Psoas muscle (tissue), 8 donors: ENCODE measurements around the gene CAPRIN1. TPM values are rescaled to one million over a fixed set of nuclear protein-coding genes. Genes with fewer than 3 reads are reported as not detected.

ENCODE experiments used
- ATAC-seq, 4 donors: fragments of 200-7000 bp; cut with Tn5 transposase; one replicate each; pipeline ENCODE4 v1.9.1; 2020; ENCODE audit warnings: moderate library complexity in 3 of 4, mild to moderate bottlenecking in 2 of 4
- DNase-seq, 2 donors: peaks; one replicate each; pipeline ENCODE4 v3.0.0-alpha.2; 2020
- H3K27ac ChIP-seq: fragments of 200-600 bp; one replicate; pipeline ENCODE4 v1.8.0; 2022
- H3K27me3 ChIP-seq, 3 donors: fragments of 200-600 bp in 1 of 3; one replicate each; pipeline versions ENCODE4 v1.6.1 to v1.8.0; 2013 to 2022; ENCODE audit warnings: low read length in 2 of 3, mild to moderate bottlenecking in 2 of 3, moderate library complexity in 1 of 3; ENCODE audit not compliant: insufficient read depth in 3 of 3
- H3K36me3 ChIP-seq, 2 donors: fragments of 200-600 bp in 1 of 2; one replicate each; pipeline versions ENCODE4 v1.6.1 to v1.8.0; 2013 to 2022; ENCODE audit warnings: low read depth in 1 of 2, mild to moderate bottlenecking in 1 of 2, moderate library complexity in 1 of 2; ENCODE audit not compliant: insufficient read depth in 1 of 2
- H3K4me1 ChIP-seq: fragments of 200-600 bp; one replicate; pipeline ENCODE4 v1.8.0; 2022
- H3K4me3 ChIP-seq: fragments of 200-600 bp; one replicate; pipeline ENCODE4 v1.8.0; 2022; ENCODE audit warnings: mild to moderate bottlenecking
- H3K9me3 ChIP-seq: fragments of 200-600 bp; one replicate; pipeline ENCODE4 v1.8.0; 2022
- CTCF ChIP-seq: fragments of 200-600 bp; IDR thresholded peaks from one replicate; pipeline ENCODE4 v1.8.0; 2022; ENCODE audit warnings: antibody characterized with exemption
- WGBS, 3 donors: extraction: QIAGEN DNeasy Blood & Tissue Kit; methylation state at CpG; one replicate each; pipeline versions ENCODE4 v1.1.6 to v1.1.7; 2013; 5-methylcytosine and 5-hydroxymethylcytosine counted together
- intact Hi-C, 2 donors: fragments of 100-400 bp; cut with DNase I; formaldehyde crosslinking; loops; one replicate each; pipeline versions ENCODE4 v1.11.0 to v1.14.2; 2022
- polyA plus RNA-seq, 3 donors: library from polyadenylated mRNA; stranded (reverse); fragments of 200-250 nt; gene quantifications; one replicate each; pipeline ENCODE4 v1.2.3, GENCODE V29; 2013
- total RNA-seq, 4 donors: library from RNA; stranded (reverse); fragmentation: NEBNext Ultra II Directional in 2 of 4; extraction: Animal tissue kit (Norgen Biotek cat#: 25700) in 2 of 4; gene quantifications; one replicate each; pipeline versions ENCODE4 v1.2.1 to v1.2.4, GENCODE V29; 2021 to 2023
- donor health status: healthy with polysubstance abuse.
- donor health status: DM: no; HTN: no; CAD: no; lungs with moderate emphysema.
- donor health status: Bipolar disorder and iron deficiency.
- donor health status: healthy.
- donor health status: DM: yes; HTN: yes; CAD: no.
- donor health status: DM: no; HTN: no; CAD: no.
- donor health status: DM: no; HTN: no; CAD: no.
- donor health status: DM: yes; HTN: yes; CAD: no.

CAPRIN1 gene
- total and polyA plus RNA-seq, 7 donors = 31.4 to 122 (median 70.3) TPM

DNA sequence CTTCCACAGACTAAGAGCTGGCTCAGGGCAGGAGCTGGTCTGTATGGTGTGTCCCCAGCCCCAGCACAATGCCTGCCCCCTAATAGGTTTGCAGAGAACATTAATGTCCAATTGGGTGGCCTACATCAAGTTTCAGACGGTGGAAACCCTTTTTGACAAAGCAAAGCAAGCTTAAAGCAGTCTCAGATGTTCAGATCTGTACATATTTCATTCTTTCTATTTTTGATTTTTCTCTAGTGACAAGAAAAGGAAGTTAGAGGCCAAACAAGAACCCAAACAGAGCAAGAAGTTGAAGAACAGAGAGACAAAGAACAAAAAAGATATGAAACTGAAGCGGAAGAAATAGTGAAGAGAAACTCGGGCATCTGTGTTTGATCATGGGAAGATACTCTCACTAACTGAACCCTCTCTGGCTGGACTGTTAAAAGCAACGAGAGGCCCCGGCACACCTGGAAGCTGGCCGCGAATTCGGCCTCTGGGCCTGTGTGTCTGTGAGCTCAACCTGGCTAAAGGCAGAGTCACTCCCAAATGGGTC, 94.4 kb downstream of the CAPRIN1 start:
- ATAC-seq = no peak
- Histone ChIP-seq H3K9me3 (no peaks in the 10 kb centered on the region), H3K4me1 (no peaks in the 10 kb centered on the region), H3K27ac (no peak overlapping the region), H3K4me3 (no peak overlapping the region), H3K36me3 (peaks cover 0 to 99% of the 10 kb centered on the region in 2 donors), H3K27me3 (no peaks in the 10 kb centered on the region)
- TF ChIP-seq CTCF = no peak
- 84% methylated on average over 8 of the region's 8 CpGs for WGBS, 3 donors
- intact Hi-C loops = no loop called here
- DNase-seq = no peak

GRCh38 chr11:34146411-34146810, 94.9 kb downstream of the CAPRIN1 start:
- WGBS, 3 donors = 90 to 91% (median 91%) methylated on average over 12 of the region's 12 CpGs
- ATAC-seq (no peak), DNase-seq (no peak)
- TF ChIP-seq CTCF = no peak
- H3K27ac ChIP-seq = no peak overlapping the region
- H3K9me3 ChIP-seq = no peaks in the 10 kb centered on the region
- no peaks in the 10 kb centered on the region for H3K27me3 ChIP-seq
- H3K36me3 ChIP-seq = peaks cover 0 to 100% of the 10 kb centered on the region in 2 donors
- H3K4me1 ChIP-seq = no peaks in the 10 kb centered on the region
- no peak overlapping the region for H3K4me3 ChIP-seq
- intact Hi-C loops = no loop called here

GRCh38 chr11:34146866-34147265, 95.3 kb downstream of the CAPRIN1 start:
- ATAC-seq = no peak
- no peak for DNase-seq
- intact Hi-C loops = no loop called here
- no peaks in the 10 kb centered on the region for H3K9me3 ChIP-seq
- TF ChIP-seq CTCF = no peak
- WGBS, 3 donors = 69 to 77% (median 72%) methylated on average over 5 of the region's 5 CpGs
- H3K36me3 ChIP-seq = peaks cover 1 to 100% of the 10 kb centered on the region in 2 donors
- no peak overlapping the region for H3K27ac ChIP-seq
- no peaks in the 10 kb centered on the region for H3K4me1 ChIP-seq
- no peak overlapping the region for H3K4me3 ChIP-seq
- H3K27me3 ChIP-seq = no peaks in the 10 kb centered on the region

DNA sequence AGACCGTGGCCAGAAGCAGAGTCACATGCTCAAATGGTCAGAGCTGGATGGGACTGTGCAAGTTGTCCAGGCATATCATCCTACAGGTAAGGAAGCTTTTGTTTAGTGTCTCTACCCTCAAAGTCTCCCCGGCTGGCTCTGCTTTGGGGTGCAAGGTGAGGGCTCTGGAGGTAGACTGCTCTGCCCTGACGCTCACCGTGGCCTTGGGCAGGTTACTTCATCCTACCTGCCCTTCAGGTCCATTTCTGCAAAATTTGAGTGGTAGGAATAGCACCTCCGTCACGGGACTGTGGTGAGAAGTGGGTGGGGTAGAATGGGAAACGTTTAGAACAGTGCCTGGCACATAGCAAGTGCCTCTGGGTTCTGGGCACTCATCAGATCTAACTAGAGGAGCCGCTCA, 96.0 kb downstream of the CAPRIN1 start:
- DNase-seq = no peak
- WGBS, 3 donors = 78 to 89% (median 80%) methylated on average over 8 of the region's 8 CpGs
- no peak for ATAC-seq
- Histone ChIP-seq H3K9me3 (no peaks in the 10 kb centered on the region), H3K4me3 (no peak overlapping the region), H3K4me1 (no peaks in the 10 kb centered on the region), H3K27me3 (no peaks in the 10 kb centered on the region), H3K27ac (no peak overlapping the region), H3K36me3 (peaks cover 4 to 100% of the 10 kb centered on the region in 2 donors)
- intact Hi-C loops = no loop called here
- no peak for TF ChIP-seq CTCF
